ENCODE measurements around the gene LIAS. TPM values are rescaled to one million over a fixed set of nuclear protein-coding genes. Genes with fewer than 3 reads are reported as not detected.

The LIAS gene
- 5.6 and 6.9 TPM in 2 replicates for total RNA-seq

DNA sequence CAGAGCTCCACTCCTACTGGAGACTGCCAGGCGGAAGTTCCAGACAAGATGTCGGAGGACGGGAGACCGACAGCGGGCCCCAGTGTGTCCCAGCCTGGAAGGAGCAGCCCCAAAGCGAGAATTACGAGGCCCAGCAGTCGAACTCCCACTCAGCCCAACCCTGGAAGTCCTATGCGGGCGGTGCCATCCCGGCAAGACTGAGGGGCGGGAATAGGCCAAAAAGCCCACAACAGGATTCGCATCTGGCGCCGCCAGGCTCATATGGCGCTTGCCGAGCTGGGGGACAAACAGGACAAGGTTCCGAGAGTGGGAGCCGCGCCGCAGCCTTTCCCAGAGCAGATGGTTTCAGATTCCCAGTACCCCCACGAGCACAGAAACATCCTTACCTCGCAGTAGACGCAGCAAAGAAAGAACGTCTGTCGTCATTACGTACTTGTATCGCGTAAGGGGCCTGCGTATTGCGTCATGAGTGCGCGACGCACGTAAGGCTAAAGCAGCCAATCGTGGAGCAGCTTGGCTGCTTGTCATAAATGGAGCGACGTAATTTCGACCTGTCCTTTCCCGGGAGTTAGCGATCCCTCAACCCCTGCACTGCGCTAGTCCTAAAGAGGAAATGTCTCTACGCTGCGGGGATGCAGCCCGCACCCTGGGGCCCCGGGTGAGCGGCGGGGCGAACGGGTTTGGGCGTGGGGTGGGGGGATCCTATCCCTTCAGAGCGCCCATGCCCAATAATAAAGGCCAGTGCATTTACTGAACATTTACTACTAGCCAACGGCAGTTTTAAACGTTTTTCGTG is at the start of gene LIAS, which contains the start of gene RPL9:
Gene LIAS (plus strand): TSS at position 552 of the 796 bp plus-strand sequence. CDS start 62 bp downstream, at position 614.
Gene RPL9 (minus strand): TSS at position 418 of the 796 bp plus-strand sequence. CDS start 483 bp downstream, outside the sequence.

DNA sequence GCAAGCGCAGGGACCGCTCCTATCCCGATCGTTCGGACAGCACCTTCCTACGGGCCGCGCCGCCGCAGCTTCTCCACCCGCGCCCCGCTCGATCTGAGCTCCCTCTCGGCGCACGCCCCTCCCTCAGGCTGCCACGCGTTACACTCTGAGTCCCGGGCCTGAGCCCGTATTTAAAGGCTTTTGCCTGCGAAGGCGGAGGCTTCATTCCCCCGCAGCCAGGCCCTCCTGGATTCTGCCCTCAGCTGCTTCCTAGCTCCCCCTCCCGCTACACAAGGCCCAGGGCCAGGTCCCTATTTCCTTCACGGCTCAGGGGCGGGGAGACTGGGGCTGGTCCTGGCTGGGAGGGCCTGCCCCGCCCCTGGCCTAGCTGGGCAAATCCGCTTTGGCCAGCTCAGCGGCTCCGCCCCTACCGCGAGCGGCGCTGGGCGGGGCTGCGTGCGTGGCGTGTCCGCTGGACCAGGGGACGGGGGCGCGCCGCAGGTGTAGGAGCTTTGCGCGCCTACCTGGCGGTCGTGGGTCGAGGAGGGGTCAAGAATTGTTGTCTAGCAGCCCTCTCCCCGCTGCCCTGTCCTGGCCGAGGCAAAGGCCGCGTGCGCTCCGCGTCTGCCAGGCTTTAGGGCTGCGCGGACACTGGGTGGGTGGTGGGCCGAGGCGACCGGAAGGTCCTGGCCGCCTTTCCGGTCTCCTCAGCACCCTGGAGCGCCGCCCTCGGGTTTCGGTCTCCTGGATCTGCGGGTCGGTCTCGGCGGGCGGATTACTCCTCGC is 68.6 kb downstream of the LIAS start, which contains the start of gene UGDH:
Gene UGDH (minus strand): TSS at position 144 of the 765 bp plus-strand sequence. CDS start 5,927 bp downstream, outside the sequence.

Other genes with a start within 250 kb of the LIAS start
- gene RFC1, start 92.7 kb upstream of the LIAS start, total RNA-seq, result 46.2 and 55.0 TPM in 2 replicates
- under 0.01 TPM in 1 of 2 replicates, not detected in the other for gene KLB, start 52.1 kb upstream of the LIAS start, total RNA-seq
- 2,402 and 2,886 TPM in 2 replicates for gene RPL9, start 134 bp upstream of the LIAS start, total RNA-seq
- gene UGDH, start 68.4 kb downstream of the LIAS start, total RNA-seq, result 171 and 723 TPM in 2 replicates
- 43.5 and 55.2 TPM in 2 replicates for gene SMIM14, start 179.8 kb downstream of the LIAS start, total RNA-seq
- gene UBE2K, start 239.1 kb downstream of the LIAS start, total RNA-seq, result 14.7 and 24.9 TPM in 2 replicates

Measured in regular cardiac myocyte (primary cell).